HG03025 (cell line): ENCODE results near the gene SPACA6.

Experiments used
- ATAC-seq: cut with Tn5 transposase; IDR thresholded peaks from one replicate; pipeline ENCODE4 v1.9.1; 2021; ENCODE audit warnings: mild to moderate bottlenecking, moderate library complexity; ENCODE audit not compliant: unreplicated experiment, low FRiP score

The SPACA6 gene

GRCh38 chr19:51688671-51689571 lies 4.2 kb upstream of the SPACA6 start:
- ATAC-seq: no peak

GRCh38 chr19:51689751-51690453 lies 3.2 kb upstream of the SPACA6 start:
- no peak for ATAC-seq

DNA sequence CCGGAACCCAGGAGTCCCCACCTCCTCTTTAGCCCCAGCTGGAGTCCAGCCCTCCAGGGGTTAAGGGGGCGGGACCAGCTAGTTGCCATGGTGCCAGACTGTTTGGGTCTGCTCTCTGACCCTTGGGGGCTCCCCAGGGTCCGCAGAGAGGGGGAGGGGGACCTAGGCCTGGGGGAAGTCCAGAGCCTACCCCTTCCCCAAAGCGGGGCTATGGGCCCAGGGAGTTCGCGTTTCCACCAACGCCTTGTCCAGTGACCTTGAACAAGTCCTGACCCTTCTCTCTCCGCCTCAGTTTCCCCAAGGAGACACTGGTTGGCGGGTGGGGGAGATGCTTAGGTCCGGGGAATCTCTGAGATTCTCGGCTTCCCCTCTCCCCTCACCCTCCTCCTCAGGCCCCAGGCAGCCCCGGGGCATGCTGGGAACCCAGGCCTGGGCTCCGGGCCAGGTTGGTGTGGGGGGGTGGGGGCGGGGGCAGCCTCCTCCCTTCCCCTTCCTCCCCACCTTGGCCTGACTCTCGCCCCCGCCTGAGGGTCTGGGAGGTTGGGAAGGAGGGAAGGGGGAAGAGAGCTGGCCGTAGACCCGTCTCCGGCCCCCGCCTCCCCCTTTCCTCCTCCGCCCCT lies 2.6 kb upstream of the SPACA6 start:
- ATAC-seq: no peak

- ATAC-seq: no peak
These were observed 2.0 kb upstream of the SPACA6 start for GRCh38 chr19:51691074-51691583.

- ATAC-seq: no peak
These were observed 1.3 kb upstream of the SPACA6 start for GRCh38 chr19:51691584-51692428.

- no peak for ATAC-seq
These were observed 662 bp upstream of the SPACA6 start for GRCh38 chr19:51692468-51692867.

DNA sequence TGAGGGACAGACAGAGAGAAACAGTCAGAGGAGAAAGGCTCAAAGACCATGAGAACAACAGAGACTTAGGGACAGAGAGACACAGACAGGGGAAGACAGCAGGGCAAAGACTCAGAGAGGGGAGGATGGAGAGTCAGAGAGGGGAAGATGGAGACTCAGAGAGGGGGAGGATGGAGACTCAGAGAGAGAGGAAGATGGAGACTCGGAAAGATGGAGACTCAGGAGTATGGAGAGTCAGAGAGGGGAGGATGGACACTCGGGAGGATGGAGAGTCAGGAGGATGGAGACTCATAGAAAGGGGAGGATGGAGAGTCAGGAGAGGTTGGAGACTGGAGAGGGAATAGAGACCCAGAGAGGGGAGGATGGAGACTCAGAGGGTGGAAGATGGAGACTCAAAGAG lies 689 bp downstream of the SPACA6 start:
- no peak for ATAC-seq

DNA sequence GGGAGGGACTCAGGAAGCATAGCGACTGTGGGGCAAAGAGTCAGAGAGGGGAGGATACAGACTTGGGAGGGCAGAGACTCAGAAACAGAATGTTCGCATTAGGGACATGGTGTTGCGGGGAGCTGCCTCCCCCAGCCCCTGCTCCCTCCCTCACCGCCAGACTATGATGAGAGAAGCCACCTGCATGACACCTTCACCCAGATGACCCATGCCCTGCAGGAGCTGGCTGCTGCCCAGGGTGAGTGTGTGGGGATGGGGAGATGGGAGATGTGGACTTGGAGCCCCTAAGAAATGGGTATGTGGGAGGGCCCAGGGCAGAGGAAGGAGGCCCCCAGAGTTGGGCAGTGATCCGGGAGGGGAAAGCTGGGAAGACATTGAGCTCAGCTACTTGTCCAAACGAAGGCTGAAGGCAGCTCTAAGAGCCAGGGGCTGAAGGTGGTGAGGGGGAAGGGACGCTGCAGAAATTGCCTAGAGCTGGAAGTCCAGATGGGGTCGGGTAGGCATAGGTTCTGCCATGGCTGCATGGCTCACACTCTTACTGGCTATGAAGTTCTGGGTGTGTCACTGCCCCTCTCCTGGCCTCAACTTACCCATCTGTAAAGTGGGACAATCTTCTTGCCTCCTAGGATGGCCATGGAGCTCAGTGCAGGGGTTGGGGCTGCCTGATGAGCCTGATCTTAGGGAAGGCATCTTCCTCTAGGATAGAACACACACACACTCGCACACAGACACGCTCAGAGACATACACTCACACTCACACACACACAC lies 1.4 kb downstream of the SPACA6 start:
- ATAC-seq: no peak

GRCh38 chr19:51695088-51695487 lies 2.0 kb downstream of the SPACA6 start:
- no peak for ATAC-seq

GRCh38 chr19:51695702-51696315 lies 2.7 kb downstream of the SPACA6 start:
- no peak for ATAC-seq

GRCh38 chr19:51696606-51697005 lies 3.5 kb downstream of the SPACA6 start:
- no peak for ATAC-seq

- no peak for ATAC-seq
These were observed 4.1 kb downstream of the SPACA6 start for GRCh38 chr19:51697169-51697776.

DNA sequence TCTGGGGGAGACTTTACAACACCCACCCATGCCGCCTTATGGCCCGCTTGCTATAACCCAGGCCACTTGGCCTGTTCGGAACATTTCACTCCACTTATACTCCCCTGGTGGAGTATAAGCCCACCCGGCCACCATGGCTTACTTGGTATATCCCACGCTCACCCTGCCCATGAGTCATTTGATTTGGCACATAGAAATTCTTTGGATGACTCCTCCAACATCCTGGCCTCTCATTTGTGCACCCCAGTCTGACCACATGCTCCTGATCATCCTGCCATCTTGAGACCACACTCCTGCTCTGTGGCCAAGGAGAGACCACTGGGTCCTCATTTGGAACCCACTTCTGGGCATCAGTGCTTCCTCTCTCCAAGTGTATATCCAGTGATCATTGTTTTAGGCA lies 5.2 kb downstream of the SPACA6 start:
- no peak for ATAC-seq

GRCh38 chr19:51699170-51699569 lies 6.0 kb downstream of the SPACA6 start:
- ATAC-seq: no peak

GRCh38 chr19:51701468-51702100 lies 8.5 kb downstream of the SPACA6 start:
- ATAC-seq: no peak

- ATAC-seq: no peak
These were observed 9.1 kb downstream of the SPACA6 start for GRCh38 chr19:51702103-51702824.

GRCh38 chr19:51702825-51703574 lies 9.9 kb downstream of the SPACA6 start:
- no peak for ATAC-seq
